ENCODE results near the gene RSAD2.

DNA sequence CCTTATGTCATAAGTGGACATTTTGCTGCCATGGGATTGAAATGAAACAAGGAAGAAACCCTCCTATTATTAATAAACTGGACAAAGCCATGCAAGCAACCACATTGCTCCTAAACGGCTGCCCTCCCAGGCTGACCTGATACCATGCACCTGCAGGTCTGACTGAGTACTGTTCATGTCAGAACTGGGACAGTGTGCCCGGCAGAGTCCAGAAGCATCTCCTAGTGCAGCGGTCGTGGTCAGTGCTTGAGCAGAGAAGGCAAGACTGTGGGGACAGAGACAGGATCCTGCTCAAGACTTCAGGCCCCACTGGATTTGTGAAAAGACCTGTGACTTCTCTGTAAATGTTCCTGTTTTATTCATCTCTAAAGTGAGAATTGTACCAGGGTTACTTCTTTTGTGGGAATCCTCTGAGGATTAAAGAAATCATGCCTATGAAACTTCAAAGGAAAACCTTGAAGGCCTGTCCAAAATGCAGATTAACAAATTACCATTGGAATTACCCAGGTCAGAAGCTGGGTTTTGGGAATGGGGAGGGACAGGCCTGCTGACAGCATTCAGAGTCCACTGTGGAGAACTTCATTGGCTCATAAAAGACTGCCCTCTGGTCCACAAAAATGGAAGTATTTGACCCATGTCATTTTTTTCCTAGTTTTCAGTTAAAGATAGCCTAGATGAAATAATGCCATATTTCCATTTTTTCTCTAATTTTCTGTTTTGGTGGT, 53.5 kb downstream of the RSAD2 start:
- TF ChIP-seq, protein P1, sequence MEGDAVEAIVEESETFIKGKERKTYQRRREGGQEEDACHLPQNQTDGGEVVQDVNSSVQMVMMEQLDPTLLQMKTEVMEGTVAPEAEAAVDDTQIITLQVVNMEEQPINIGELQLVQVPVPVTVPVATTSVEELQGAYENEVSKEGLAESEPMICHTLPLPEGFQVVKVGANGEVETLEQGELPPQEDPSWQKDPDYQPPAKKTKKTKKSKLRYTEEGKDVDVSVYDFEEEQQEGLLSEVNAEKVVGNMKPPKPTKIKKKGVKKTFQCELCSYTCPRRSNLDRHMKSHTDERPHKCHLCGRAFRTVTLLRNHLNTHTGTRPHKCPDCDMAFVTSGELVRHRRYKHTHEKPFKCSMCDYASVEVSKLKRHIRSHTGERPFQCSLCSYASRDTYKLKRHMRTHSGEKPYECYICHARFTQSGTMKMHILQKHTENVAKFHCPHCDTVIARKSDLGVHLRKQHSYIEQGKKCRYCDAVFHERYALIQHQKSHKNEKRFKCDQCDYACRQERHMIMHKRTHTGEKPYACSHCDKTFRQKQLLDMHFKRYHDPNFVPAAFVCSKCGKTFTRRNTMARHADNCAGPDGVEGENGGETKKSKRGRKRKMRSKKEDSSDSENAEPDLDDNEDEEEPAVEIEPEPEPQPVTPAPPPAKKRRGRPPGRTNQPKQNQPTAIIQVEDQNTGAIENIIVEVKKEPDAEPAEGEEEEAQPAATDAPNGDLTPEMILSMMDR (IDR thresholded peaks at IDR 0.05; ENCODE audit: insufficient read depth, low read depth, low read length) = no peak
- no peak for TF ChIP-seq EZH2 (IDR thresholded peaks at IDR 0.05; ENCODE audit: insufficient read depth, low read length)

Data from astrocyte (in vitro differentiated cells and primary cell).